ENCODE data around the gene DGKG. TPM values are rescaled to one million over a fixed set of nuclear protein-coding genes. Genes with fewer than 3 reads are reported as not detected.

Gene DGKG
- total and polyA plus RNA-seq, 2 of the 8 experiments (the other 6 are each of a cell fraction or from before 2014, with no cell fraction given): 0.30 to 0.48 TPM

DNA sequence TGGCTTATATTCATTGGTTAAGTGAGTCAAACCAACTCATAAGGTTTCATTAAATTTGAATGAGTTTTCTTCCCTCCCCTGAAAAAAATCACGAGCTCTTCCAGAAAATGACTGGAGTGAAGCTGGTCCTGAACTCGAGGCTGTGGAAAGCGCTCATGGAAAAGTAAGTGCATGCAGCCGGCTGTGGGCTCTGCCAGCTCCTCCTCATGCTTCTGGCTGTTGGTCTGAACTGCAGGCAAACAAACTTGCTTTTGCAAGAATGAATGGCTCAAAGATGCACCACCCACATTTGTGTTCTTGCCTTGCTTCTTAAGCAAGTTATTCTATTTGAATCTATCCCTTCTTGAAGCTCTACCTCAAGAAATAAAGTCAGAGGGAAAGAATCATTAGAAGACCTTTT lies 259.3 kb downstream of the DGKG start (continued):
- no peak for TF ChIP-seq RAD21 (IDR thresholded peaks at IDR 0.05 in 1 of 2, conservative IDR thresholded peaks at IDR 0.05 in 1 of 2; ENCODE audit: low read depth in 2 of 2, low read length in 2 of 2)
- no peak for TF ChIP-seq RBBP5 (IDR thresholded peaks at IDR 0.05; ENCODE audit: borderline replicate concordance, low read depth, low read length)
- no peak for TF ChIP-seq CBX5 (IDR thresholded peaks at IDR 0.05; ENCODE audit: low read depth, low read length)
- TF ChIP-seq RXRA (IDR thresholded peaks at IDR 0.05; ENCODE audit: insufficient read depth, low read depth, low read length): no peak
- no peak for TF ChIP-seq SAP30 (IDR thresholded peaks at IDR 0.05; ENCODE audit: insufficient read depth, insufficient replicate concordance, low read length)
- TF ChIP-seq RFX5 (IDR thresholded peaks at IDR 0.05; ENCODE audit: borderline replicate concordance, low read depth, low read length): no peak
- no peak for TF ChIP-seq ASH2L (IDR thresholded peaks at IDR 0.05; ENCODE audit: low read length)
- TF ChIP-seq CBX8 (IDR thresholded peaks at IDR 0.05; ENCODE audit: borderline replicate concordance, low read depth, low read length): no peak
